IMR-90 (cell line): ENCODE measurements around the gene NAA10. TPM values are rescaled to one million over a fixed set of nuclear protein-coding genes. Genes with fewer than 3 reads are reported as not detected.

Experiments used
- ATAC-seq: fragments of 200-7000 bp; cut with Tn5 transposase; 2 replicates; pipeline ENCODE4 v1.9.1; 2020; ENCODE audit warnings: low read depth, mild to moderate bottlenecking, moderate library complexity
- BruUV-seq: library from RNA; stranded (reverse); fragments of 400-500 nt; replicated peaks from 2 replicates; lab custom pipeline; 2021; lab: Mats Ljungman, UMichigan
- CTCF ChIA-PET: fragments of 300-600 bp; formaldehyde crosslinking; extraction: SDS; loops from one replicate; lab custom pipeline; 2021; ENCODE audit warnings: antibody characterized with exemption; lab: Yijun Ruan, JAX
- POLR2A ChIA-PET: fragments of 300-600 bp; sonication (Branson Sonifier 250); formaldehyde crosslinking; loops from one replicate; lab custom pipeline; 2022; ENCODE audit warnings: antibody characterized with exemption; ENCODE audit not compliant: unreplicated experiment; lab: Charles Lee
- DNase-seq: peaks from one replicate; pipeline ENCODE4 v3.0.0; 2013
- H2AFZ ChIP-seq: replicated peaks from 2 replicates; pipeline ENCODE3; 2013; ENCODE audit warnings: low read length, mild to moderate bottlenecking; ENCODE audit not compliant: poor library complexity
- H2AK5ac ChIP-seq: 2 replicates; pipeline ENCODE4 v1.6.1; 2013; ENCODE audit warnings: low read depth, low read length, inconsistent platforms
- H2AK9ac ChIP-seq: replicated peaks from 2 replicates; pipeline ENCODE3; 2013; ENCODE audit warnings: mild to moderate bottlenecking, low read depth, low read length, moderate library complexity; ENCODE audit not compliant: poor library complexity
- H2BK120ac ChIP-seq: 2 replicates; pipeline ENCODE4 v1.6.1; 2013; ENCODE audit warnings: low read depth, low read length, inconsistent platforms
- H2BK15ac ChIP-seq: 3 replicates; pipeline ENCODE4 v1.6.1; 2013; ENCODE audit warnings: low read depth, low read length, inconsistent platforms
- H2BK20ac ChIP-seq: 2 replicates; pipeline ENCODE4 v1.6.1; 2013; ENCODE audit warnings: low read depth, mild to moderate bottlenecking, inconsistent platforms, low read length, moderate library complexity
- H2BK5ac ChIP-seq: 2 replicates; pipeline ENCODE4 v1.6.1; 2013; ENCODE audit warnings: mild to moderate bottlenecking, low read depth, low read length, inconsistent platforms; ENCODE audit not compliant: poor library complexity, severe bottlenecking
- H3K14ac ChIP-seq: replicated peaks from 2 replicates; pipeline ENCODE4 v1.6.1; 2013; ENCODE audit warnings: low read depth, low read length, inconsistent platforms
- H3K18ac ChIP-seq: 2 replicates; pipeline ENCODE4 v1.6.1; 2013; ENCODE audit warnings: low read depth, low read length, control low read depth
- H3K23ac ChIP-seq: 2 replicates; pipeline ENCODE4 v1.6.1; 2013; ENCODE audit warnings: low read depth, low read length, inconsistent platforms
- H3K27ac ChIP-seq: 2 replicates; pipeline ENCODE4 v1.5.1; 2013; ENCODE audit warnings: mild to moderate bottlenecking, control low read depth, low read length; ENCODE audit not compliant: insufficient read depth
- H3K27me3 ChIP-seq: 2 replicates; pipeline ENCODE4 v1.6.1; 2013; ENCODE audit warnings: low read length; ENCODE audit not compliant: control insufficient read depth, insufficient read depth
- H3K36me3 ChIP-seq: 2 replicates; pipeline ENCODE4 v1.6.1; 2013; ENCODE audit warnings: low read length, mixed read lengths; ENCODE audit not compliant: control insufficient read depth, insufficient read depth
- H3K4ac ChIP-seq: 2 replicates; pipeline ENCODE4 v1.6.1; 2013; ENCODE audit warnings: low read depth, low read length, inconsistent platforms
- H3K4me1 ChIP-seq: 2 replicates; pipeline ENCODE4 v1.6.1; 2013; ENCODE audit warnings: low read length, mixed read lengths; ENCODE audit not compliant: control insufficient read depth, insufficient read depth
- H3K4me2 ChIP-seq: 2 replicates; pipeline ENCODE4 v1.6.1; 2013; ENCODE audit warnings: low read depth, mild to moderate bottlenecking, control low read depth, low read length, moderate library complexity
- H3K4me3 ChIP-seq: 2 replicates; pipeline ENCODE4 v1.5.1; 2013; ENCODE audit warnings: low read depth, mild to moderate bottlenecking, control low read depth, low read length, moderate library complexity; ENCODE audit not compliant: insufficient read depth
- H3K56ac ChIP-seq: 2 replicates; pipeline ENCODE4 v1.6.1; 2013; ENCODE audit warnings: low read length, inconsistent platforms; ENCODE audit not compliant: insufficient read depth; ENCODE audit errors: extremely low read depth
- H3K79me1 ChIP-seq, 2 experiments: 2 replicates each; pipeline ENCODE4 v1.6.1; 2013; ENCODE audit warnings: low read length in 2 of 2, inconsistent platforms in 1 of 2, low read depth in 1 of 2
- H3K9ac ChIP-seq: 2 replicates; pipeline ENCODE4 v1.6.1; 2013; ENCODE audit warnings: low read depth, low read length, control low read depth
- H3K9me1 ChIP-seq: 2 replicates; pipeline ENCODE4 v1.6.1; 2013; ENCODE audit warnings: low read length, inconsistent platforms; ENCODE audit not compliant: insufficient read depth
- H3K9me3 ChIP-seq: 2 replicates; pipeline ENCODE4 v1.6.1; 2013; ENCODE audit warnings: low read length; ENCODE audit not compliant: control insufficient read depth, insufficient read depth
- H4K20me1 ChIP-seq: 2 replicates; pipeline ENCODE4 v1.6.1; 2013; ENCODE audit warnings: low read length, inconsistent platforms; ENCODE audit not compliant: insufficient read depth
- H4K5ac ChIP-seq: 2 replicates; pipeline ENCODE4 v1.6.1; 2013; ENCODE audit warnings: mild to moderate bottlenecking, low read depth, low read length, control low read depth
- H4K8ac ChIP-seq, 2 experiments: 2 replicates each; pipeline ENCODE4 v1.6.1; 2013; ENCODE audit warnings: low read depth in 2 of 2, low read length in 2 of 2, control low read depth in 1 of 2, inconsistent platforms in 1 of 2
- H4K91ac ChIP-seq: 2 replicates; pipeline ENCODE4 v1.6.1; 2013; ENCODE audit warnings: low read depth, low read length, inconsistent platforms; ENCODE audit not compliant: insufficient read depth
- CEBPB ChIP-seq: IDR thresholded peaks from 2 replicates; pipeline ENCODE4 v1.6.1; 2012; ENCODE audit warnings: low read depth, low read length, improper control_type of control experiment
- CHD1 ChIP-seq: IDR thresholded peaks from 2 replicates; pipeline ENCODE4 v1.6.1; 2012; ENCODE audit warnings: low read depth, low read length, improper control_type of control experiment
- MAFK ChIP-seq: IDR thresholded peaks from 2 replicates; pipeline ENCODE4 v1.6.1; 2012; ENCODE audit warnings: low read depth, low read length, improper control_type of control experiment
- POLR2A ChIP-seq: IDR thresholded peaks from 2 replicates; pipeline ENCODE4 v1.6.1; 2012; ENCODE audit warnings: mild to moderate bottlenecking, low read depth, low read length
- RAD21 ChIP-seq: IDR thresholded peaks from 2 replicates; pipeline ENCODE4 v1.6.1; 2012; ENCODE audit warnings: low read length, improper control_type of control experiment
- WGBS, 2 experiments: methylation state at CpG; one replicate each; pipeline versions ENCODE4 v1.1.5 to v1.1.7; 2013; ENCODE audit warnings: missing lambda C conversion rate in 2 of 2; ENCODE audit not compliant: insufficient read length in 1 of 2; ENCODE audit errors: extremely low coverage in 2 of 2; 5-methylcytosine and 5-hydroxymethylcytosine counted together
- dilution Hi-C: fragments of 300-500 bp; cut with HindIII; formaldehyde crosslinking; loops from one replicate; pipeline ENCODE4 v1.14.3; 2018; ENCODE audit warnings: low sequenced_read_pairs; ENCODE audit not compliant: unreplicated experiment
- in situ Hi-C: fragments of 300-500 bp; cut with MboI; formaldehyde crosslinking; loops from 3 replicates; pipeline ENCODE4 v1.14.3; 2019; ENCODE audit warnings: low sequenced_read_pairs, inconsistent platforms, mixed read lengths
- intact Hi-C: fragments of 100-400 bp; cut with micrococcal nuclease; formaldehyde crosslinking; loops from 2 replicates; pipeline ENCODE4 v1.10.0; 2022
- polyA plus RNA-seq, 3 experiments: library from polyadenylated mRNA; depleted of rRNA; stranded (reverse); fragments of >200 nt; gene quantifications; 2 replicates each; pipeline ENCODE4 v1.2.3, GENCODE V29; 2012; ENCODE audit warnings: low replicate concordance in 1 of 3
- total RNA-seq: library from RNA; depleted of rRNA; stranded (reverse); fragments of >200 nt; gene quantifications from 2 replicates; pipeline ENCODE4 v1.2.3, GENCODE V29; 2012

NAA10 gene
- total and polyA plus RNA-seq, 2 of the 4 experiments (the other 2 are of a cell fraction), result 98.6 to 172 TPM

DNA sequence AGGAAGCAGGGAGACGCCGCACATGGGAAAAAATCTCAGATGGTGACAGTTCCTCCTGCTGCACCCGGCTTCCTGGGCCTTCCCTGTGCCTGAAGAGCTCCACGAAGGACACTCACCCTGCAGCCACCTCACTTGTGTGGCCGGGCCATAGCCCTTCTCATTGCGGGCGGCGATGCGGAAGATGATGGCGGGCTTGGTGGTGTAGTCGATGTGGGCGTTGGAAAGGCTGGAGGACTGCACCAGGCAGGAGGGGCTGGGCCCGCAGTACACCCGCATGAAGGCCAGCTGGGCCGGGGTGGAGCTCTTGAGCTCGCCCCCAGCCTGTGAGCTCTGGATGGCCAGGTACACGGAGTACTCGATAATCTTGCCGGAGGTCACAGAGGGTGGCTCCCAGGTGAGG lies 15.3 kb upstream of the NAA10 start:
- peaks cover 43% of the 10 kb centered on the region for H3K36me3 ChIP-seq
- H3K27ac ChIP-seq, result no peak overlapping the region
- no peak overlapping the region for H2BK20ac ChIP-seq
- dilution Hi-C loops (no loop called here), in situ Hi-C loops (no loop called here), intact Hi-C loops (no loop called here)
- H2AFZ ChIP-seq, result no peak overlapping the region
- H3K4ac ChIP-seq, result no peak overlapping the region
- no peak overlapping the region for H4K5ac ChIP-seq
- no peak overlapping the region for H3K56ac ChIP-seq
- no peak for DNase-seq
- no peak overlapping the region for H2AK5ac ChIP-seq
- no peak overlapping the region for H3K23ac ChIP-seq
- no peaks in the 10 kb centered on the region for H3K9me1 ChIP-seq
- H2BK5ac ChIP-seq, result no peak overlapping the region
- H3K4me2 ChIP-seq, result no peak overlapping the region
- H4K8ac ChIP-seq, result no peak overlapping the region
- TF ChIP-seq CEBPB (no peak), CHD1 (no peak), POLR2A (no peak), RAD21 (no peak), MAFK (no peak)
- H3K9me3 ChIP-seq, result no peaks in the 10 kb centered on the region
- no peaks in the 10 kb centered on the region for H3K27me3 ChIP-seq
- WGBS, 2 experiments, result 88% methylated on average over 5 of the region's 19 CpGs; no CpG with 5 or more reads in 1 of the 2 experiments
- ATAC-seq, result no peak
- no peak overlapping the region for H3K18ac ChIP-seq
- H3K14ac ChIP-seq, result no peak overlapping the region
- H2BK120ac ChIP-seq, result no peak overlapping the region
- H4K20me1 ChIP-seq, result no peaks in the 10 kb centered on the region
- H4K91ac ChIP-seq, result no peak overlapping the region
- no peak overlapping the region for H2BK15ac ChIP-seq
- peaks cover 0 to 6% of the 10 kb centered on the region in 2 experiments; a peak in 1 of 4 replicates for H3K79me1 ChIP-seq
- no TSS peak for BruUV-seq
- peak overlapping the region; percentile 28 for H2AK9ac ChIP-seq
- no peak overlapping the region for H3K4me3 ChIP-seq
- H3K4me1 ChIP-seq, result peaks cover 4% of the 10 kb centered on the region
- ChIA-PET POLR2A (no interaction called here), CTCF (no interaction called here)
- no peak overlapping the region for H3K9ac ChIP-seq
